Type B pancreatic cell (in vitro differentiated cells): ENCODE results near the gene LCN12. TPM values are rescaled to one million over a fixed set of nuclear protein-coding genes. Genes with fewer than 3 reads are reported as not detected.
A peak's percentile ranks its signal among the peaks of the same experiment; 100 is the strongest.

ENCODE experiments used
- DNase-seq: peaks from one replicate; pipeline ENCODE4 v3.0.0; 2021; ENCODE audit warnings: mixed read lengths; ENCODE audit not compliant: unreplicated experiment; ENCODE audit errors: extremely low spot score
- H3K27ac Mint-ChIP-seq: 2 replicates; pipeline ENCODE4 v1.8.0; 2021; ENCODE audit warnings: mild to moderate bottlenecking, mixed read lengths
- H3K27me3 Mint-ChIP-seq: 2 replicates; pipeline ENCODE4 v1.8.0; 2021; ENCODE audit warnings: mixed read lengths
- H3K36me3 Mint-ChIP-seq: 2 replicates; pipeline ENCODE4 v1.8.0; 2021; ENCODE audit warnings: mixed read lengths
- H3K4me1 Mint-ChIP-seq: one replicate; pipeline ENCODE4 v1.8.0; 2021; ENCODE audit warnings: mixed read lengths; ENCODE audit not compliant: unreplicated experiment
- H3K4me3 Mint-ChIP-seq: 2 replicates; pipeline ENCODE4 v1.8.0; 2021; ENCODE audit warnings: mild to moderate bottlenecking, mixed read lengths
- H3K9me3 Mint-ChIP-seq: 2 replicates; pipeline ENCODE4 v1.8.0; 2021; ENCODE audit warnings: mixed read lengths
- CTCF ChIP-seq: fragments of 200-600 bp; sonication (generic); conservative IDR thresholded peaks from 2 replicates; pipeline ENCODE4 v1.5.0; 2021; ENCODE audit warnings: antibody characterized with exemption, mild to moderate bottlenecking
- total RNA-seq: library from RNA; stranded (reverse); gene quantifications from 2 replicates; pipeline ENCODE4 v1.2.1, GENCODE V29; 2021; ENCODE audit warnings: low replicate concordance

LCN12 gene
- total RNA-seq, 1 donor from 2014 or later: 8.3 TPM

- peaks cover 4% of the 10 kb centered on the region for H3K4me1 Mint-ChIP-seq
- TF ChIP-seq CTCF: no peak
- H3K27ac Mint-ChIP-seq: no peak overlapping the region
- peak overlapping the region; percentile 4 for H3K4me3 Mint-ChIP-seq
- no peak for DNase-seq
- no peaks in the 10 kb centered on the region for H3K9me3 Mint-ChIP-seq
- no peaks in the 10 kb centered on the region for H3K27me3 Mint-ChIP-seq
- no peaks in the 10 kb centered on the region for H3K36me3 Mint-ChIP-seq
Observed at GRCh38 chr9:136945333-136946227, 6.5 kb upstream of the LCN12 start.

- Mint-ChIP-seq H3K27ac (no peak overlapping the region), H3K9me3 (no peaks in the 10 kb centered on the region), H3K27me3 (no peaks in the 10 kb centered on the region), H3K4me3 (peak overlapping the region; percentile 4), H3K36me3 (no peaks in the 10 kb centered on the region), H3K4me1 (peaks cover 4% of the 10 kb centered on the region)
- TF ChIP-seq CTCF: no peak
- no peak for DNase-seq
Observed at GRCh38 chr9:136946228-136947027, 5.6 kb upstream of the LCN12 start.

GRCh38 chr9:136947028-136947891 lies 4.8 kb upstream of the LCN12 start:
- no peaks in the 10 kb centered on the region for H3K9me3 Mint-ChIP-seq

GRCh38 chr9:136947955-136948510 lies 4.0 kb upstream of the LCN12 start:
- Mint-ChIP-seq H3K9me3 (no peaks in the 10 kb centered on the region), H3K27ac (peak overlapping the region; percentile 94), H3K36me3 (no peaks in the 10 kb centered on the region), H3K27me3 (no peaks in the 10 kb centered on the region), H3K4me1 (peaks cover 4% of the 10 kb centered on the region), H3K4me3 (peak overlapping the region; percentile 81)
- DNase-seq: no peak
- TF ChIP-seq CTCF: peak; percentile 67

More at GRCh38 chr9:136947028-136947891, 4.8 kb upstream of the LCN12 start:
- peak overlapping the region; percentile 76 for H3K27ac Mint-ChIP-seq
- no peaks in the 10 kb centered on the region for H3K36me3 Mint-ChIP-seq
- peaks cover 4% of the 10 kb centered on the region for H3K4me1 Mint-ChIP-seq
- H3K4me3 Mint-ChIP-seq: no peak overlapping the region
- H3K27me3 Mint-ChIP-seq: no peaks in the 10 kb centered on the region
- DNase-seq: no peak
- TF ChIP-seq CTCF: no peak
